H9 (cell line): ENCODE measurements around the gene TSPAN9. TPM values are rescaled to one million over a fixed set of nuclear protein-coding genes. Genes with fewer than 3 reads are reported as not detected.

ENCODE experiments used
- DNase-seq: peaks from one replicate; pipeline ENCODE4 v3.0.0-alpha.2; 2017
- H2AFZ ChIP-seq: one replicate; pipeline ENCODE4 v1.6.1; 2013; ENCODE audit warnings: mild to moderate bottlenecking, low read length, control low read depth, moderate library complexity
- H2AK5ac ChIP-seq: 2 replicates; pipeline ENCODE4 v1.6.1; 2013; ENCODE audit warnings: low read length, control low read depth, mixed read lengths; ENCODE audit not compliant: insufficient read length
- H2BK120ac ChIP-seq: one replicate; pipeline ENCODE4 v1.6.1; 2013; ENCODE audit warnings: low read depth, mild to moderate bottlenecking, low read length, control low read depth, inconsistent platforms; ENCODE audit not compliant: poor library complexity, severe bottlenecking
- H2BK12ac ChIP-seq: 2 replicates; pipeline ENCODE4 v1.6.1; 2013; ENCODE audit warnings: low read length, control low read depth, mixed read lengths, low read depth; ENCODE audit not compliant: insufficient read length
- H2BK15ac ChIP-seq: 2 replicates; pipeline ENCODE4 v1.6.1; 2013; ENCODE audit warnings: low read depth, low read length, control low read depth
- H2BK20ac ChIP-seq: one replicate; pipeline ENCODE4 v1.6.1; 2013; ENCODE audit warnings: low read depth, mild to moderate bottlenecking, low read length, control low read depth, inconsistent platforms; ENCODE audit not compliant: poor library complexity, severe bottlenecking
- H2BK5ac ChIP-seq: 2 replicates; pipeline ENCODE4 v1.6.1; 2013; ENCODE audit warnings: low read length, control low read depth, mixed read lengths; ENCODE audit not compliant: insufficient read length
- H3K14ac ChIP-seq: 2 replicates; pipeline ENCODE4 v1.6.1; 2013; ENCODE audit warnings: low read length, control low read depth; ENCODE audit not compliant: insufficient read depth
- H3K18ac ChIP-seq: 2 replicates; pipeline ENCODE4 v1.6.1; 2013; ENCODE audit warnings: low read depth, mild to moderate bottlenecking, mixed read lengths, low read length, control low read depth; ENCODE audit not compliant: insufficient read length
- H3K23ac ChIP-seq: 2 replicates; pipeline ENCODE4 v1.6.1; 2013; ENCODE audit warnings: low read length, control low read depth, mixed read lengths, low read depth; ENCODE audit not compliant: insufficient read length
- H3K23me2 ChIP-seq: 2 replicates; pipeline ENCODE4 v1.6.1; 2013; ENCODE audit warnings: low read depth, mild to moderate bottlenecking, mixed read lengths, low read length, control low read depth; ENCODE audit not compliant: insufficient read length, poor library complexity, severe bottlenecking
- H3K27ac ChIP-seq: 2 replicates; pipeline ENCODE4 v1.5.1; 2013; ENCODE audit warnings: low read length, control low read depth, mixed read lengths, low read depth; ENCODE audit not compliant: insufficient read length
- H3K27me3 ChIP-seq: 2 replicates; pipeline ENCODE4 v1.6.1; 2013; ENCODE audit warnings: low read length, control low read depth, inconsistent platforms; ENCODE audit not compliant: insufficient read depth
- H3K4ac ChIP-seq: 2 replicates; pipeline ENCODE4 v1.6.1; 2013; ENCODE audit warnings: low read depth, mild to moderate bottlenecking, control low read depth, inconsistent platforms, low read length, moderate library complexity
- H3K4me1 ChIP-seq: 2 replicates; pipeline ENCODE4 v1.6.1; 2013; ENCODE audit warnings: low read length, control low read depth, inconsistent platforms; ENCODE audit not compliant: insufficient read depth
- H3K4me2 ChIP-seq: 2 replicates; pipeline ENCODE4 v1.6.1; 2013; ENCODE audit warnings: low read length, control low read depth, mixed read lengths; ENCODE audit not compliant: insufficient read length, insufficient read depth
- H3K56ac ChIP-seq: 2 replicates; pipeline ENCODE4 v1.6.1; 2013; ENCODE audit warnings: low read depth, mild to moderate bottlenecking, mixed read lengths, low read length, control low read depth; ENCODE audit not compliant: insufficient read length
- H3K79me1 ChIP-seq: 2 replicates; pipeline ENCODE4 v1.6.1; 2013; ENCODE audit warnings: low read depth, mild to moderate bottlenecking, moderate library complexity, low read length, control low read depth, inconsistent platforms; ENCODE audit not compliant: insufficient read depth, poor library complexity, severe bottlenecking
- H3K79me2 ChIP-seq: 2 replicates; pipeline ENCODE4 v1.6.1; 2013; ENCODE audit warnings: low read length, control low read depth, inconsistent platforms; ENCODE audit not compliant: insufficient read depth
- H3K9ac ChIP-seq: 2 replicates; pipeline ENCODE4 v1.6.1; 2013; ENCODE audit warnings: low read length, control low read depth, mixed read lengths; ENCODE audit not compliant: insufficient read length; ENCODE audit errors: extremely low read depth
- H3K9me3 ChIP-seq: one replicate; pipeline ENCODE4 v1.6.1; 2013; ENCODE audit warnings: low read depth, low read length, inconsistent platforms; ENCODE audit not compliant: control insufficient read depth
- H3T11ph ChIP-seq: one replicate; pipeline ENCODE4 v1.6.1; 2013; ENCODE audit warnings: mild to moderate bottlenecking, low read length, control low read depth, inconsistent platforms
- H4K20me1 ChIP-seq: one replicate; pipeline ENCODE4 v1.6.1; 2013; ENCODE audit not compliant: control insufficient read depth, insufficient read length, insufficient read depth
- H4K5ac ChIP-seq: 2 replicates; pipeline ENCODE4 v1.6.1; 2013; ENCODE audit warnings: low read depth, mild to moderate bottlenecking, mixed read lengths, low read length, control low read depth; ENCODE audit not compliant: insufficient read length
- H4K8ac ChIP-seq: replicated peaks from 2 replicates; pipeline ENCODE4 v1.6.1; 2013; ENCODE audit warnings: low read length, control low read depth, mixed read lengths, low read depth; ENCODE audit not compliant: insufficient read length
- H4K91ac ChIP-seq: 2 replicates; pipeline ENCODE4 v1.6.1; 2013; ENCODE audit warnings: low read depth, mild to moderate bottlenecking, moderate library complexity, mixed read lengths, low read length, control low read depth; ENCODE audit not compliant: insufficient read length
- H3K27ac Mint-ChIP-seq, 3 experiments: 2 replicates in 2 of 3; 3 replicates in 1 of 3; pipeline ENCODE4 v1.8.0; 2020 to 2021; ENCODE audit warnings: mixed read lengths in 3 of 3, mild to moderate bottlenecking in 1 of 3, moderate library complexity in 1 of 3
- H3K27me3 Mint-ChIP-seq: 2 replicates; pipeline ENCODE4 v1.8.0; 2021; ENCODE audit warnings: low read depth, mild to moderate bottlenecking, moderate library complexity, mixed read lengths
- H3K36me3 Mint-ChIP-seq, 3 experiments: 2 replicates in 2 of 3; 3 replicates in 1 of 3; pipeline ENCODE4 v1.8.0; 2020 to 2021; ENCODE audit warnings: low read depth in 3 of 3, mixed read lengths in 3 of 3; ENCODE audit not compliant: insufficient read depth in 1 of 3
- H3K4me1 Mint-ChIP-seq, 2 experiments: 2 replicates each; pipeline ENCODE4 v1.8.0; 2020; ENCODE audit warnings: mixed read lengths in 2 of 2
- H3K4me3 Mint-ChIP-seq, 2 experiments: 2 replicates in 1 of 2; 3 replicates in 1 of 2; pipeline ENCODE4 v1.8.0; 2020 to 2021; ENCODE audit warnings: mild to moderate bottlenecking in 2 of 2, mixed read lengths in 2 of 2, moderate library complexity in 1 of 2
- H3K9me3 Mint-ChIP-seq, 2 experiments: 2 replicates in 1 of 2; 3 replicates in 1 of 2; pipeline ENCODE4 v1.8.0; 2020; ENCODE audit warnings: mild to moderate bottlenecking in 2 of 2, mixed read lengths in 2 of 2, moderate library complexity in 1 of 2
- WGBS: extraction: QIAGEN DNeasy Blood & Tissue Kit; methylation state at CpG from one replicate; pipeline ENCODE4 v1.1.7; 2013; ENCODE audit warnings: missing lambda C conversion rate, low lambda C conversion rate, mixed read lengths; ENCODE audit not compliant: insufficient read length; ENCODE audit errors: extremely low coverage; 5-methylcytosine and 5-hydroxymethylcytosine counted together
- total RNA-seq: library from RNA; stranded (reverse); gene quantifications from 2 replicates; pipeline ENCODE4 v1.2.1, GENCODE V29; 2021
- TF ChIP-seq, protein P1 (sequence below): fragments of 200-600 bp; sonication (generic); conservative IDR thresholded peaks from 3 replicates; pipeline ENCODE4 v1.8.0; 2021; ENCODE audit warnings: antibody characterized with exemption, mild to moderate bottlenecking

Gene TSPAN9
- total RNA-seq, 1 experiment from 2014 or later = 19.0 TPM

DNA sequence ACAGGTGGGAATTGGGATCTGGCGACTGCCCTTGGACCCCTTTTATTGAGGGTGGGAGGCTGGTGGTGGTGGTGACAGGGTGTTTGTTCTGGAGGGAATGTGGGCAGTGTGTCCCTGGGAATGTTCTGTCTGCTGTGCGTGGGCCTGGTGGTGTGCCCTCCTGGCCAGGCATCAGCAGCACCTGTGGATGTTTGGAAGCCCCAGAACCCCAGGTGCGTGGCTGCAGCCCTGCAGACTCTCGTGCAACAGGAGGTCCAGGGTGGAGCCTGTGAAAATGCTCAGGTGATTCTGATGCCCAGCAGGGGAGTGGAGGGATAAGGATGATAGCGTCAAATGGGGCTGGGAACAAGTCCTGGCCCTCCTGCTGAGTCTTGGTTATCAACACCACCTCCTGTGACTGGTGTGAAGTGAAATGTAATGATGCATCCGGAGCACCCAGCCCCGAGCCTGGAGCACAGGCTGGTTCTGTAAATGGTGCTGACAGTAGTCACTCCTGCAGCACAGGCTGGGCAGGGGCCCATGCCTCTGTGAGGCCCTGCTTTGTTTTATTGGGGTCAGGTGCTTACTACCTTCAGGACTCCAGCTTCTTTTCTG, 176.6 kb downstream of the TSPAN9 start:
- Histone ChIP-seq H3K4me2 (no peak overlapping the region), H3K18ac (no peak overlapping the region), H2AK5ac (no peak overlapping the region), H3K27ac (no peak overlapping the region), H3K79me2 (no peaks in the 10 kb centered on the region), H2BK15ac (no peak overlapping the region), H2AFZ (no peak overlapping the region), H2BK12ac (no peak overlapping the region), H3K14ac (no peak overlapping the region), H4K5ac (no peak overlapping the region), H4K20me1 (no peaks in the 10 kb centered on the region), H2BK20ac (no peak overlapping the region), H3K9me3 (no peaks in the 10 kb centered on the region), H3K4ac (no peak overlapping the region), H4K91ac (no peak overlapping the region), H3K23me2 (no peaks in the 10 kb centered on the region), H3K27me3 (no peaks in the 10 kb centered on the region), H3K4me1 (no peaks in the 10 kb centered on the region), H2BK120ac (no peak overlapping the region), H3K9ac (no peak overlapping the region), H3K23ac (no peak overlapping the region), H2BK5ac (no peak overlapping the region), H3K56ac (no peak overlapping the region), H3K79me1 (no peaks in the 10 kb centered on the region), H3T11ph (no peak overlapping the region), H4K8ac (no peak overlapping the region)
- WGBS = no CpG with 5 or more reads among the region's 7 CpGs
- Mint-ChIP-seq H3K4me3 (no peak overlapping the region), H3K36me3 (no peaks in the 10 kb centered on the region; a peak in 1 of 7 replicates), H3K27ac (peak overlapping the region in 2 of 3 experiments; percentile 25 to 62; a peak in 1 of 7 replicates), H3K4me1 (peaks cover 45 to 50% of the 10 kb centered on the region in 2 experiments), H3K9me3 (no peaks in the 10 kb centered on the region), H3K27me3 (no peaks in the 10 kb centered on the region)
- no peak for DNase-seq
- TF ChIP-seq, protein P1, sequence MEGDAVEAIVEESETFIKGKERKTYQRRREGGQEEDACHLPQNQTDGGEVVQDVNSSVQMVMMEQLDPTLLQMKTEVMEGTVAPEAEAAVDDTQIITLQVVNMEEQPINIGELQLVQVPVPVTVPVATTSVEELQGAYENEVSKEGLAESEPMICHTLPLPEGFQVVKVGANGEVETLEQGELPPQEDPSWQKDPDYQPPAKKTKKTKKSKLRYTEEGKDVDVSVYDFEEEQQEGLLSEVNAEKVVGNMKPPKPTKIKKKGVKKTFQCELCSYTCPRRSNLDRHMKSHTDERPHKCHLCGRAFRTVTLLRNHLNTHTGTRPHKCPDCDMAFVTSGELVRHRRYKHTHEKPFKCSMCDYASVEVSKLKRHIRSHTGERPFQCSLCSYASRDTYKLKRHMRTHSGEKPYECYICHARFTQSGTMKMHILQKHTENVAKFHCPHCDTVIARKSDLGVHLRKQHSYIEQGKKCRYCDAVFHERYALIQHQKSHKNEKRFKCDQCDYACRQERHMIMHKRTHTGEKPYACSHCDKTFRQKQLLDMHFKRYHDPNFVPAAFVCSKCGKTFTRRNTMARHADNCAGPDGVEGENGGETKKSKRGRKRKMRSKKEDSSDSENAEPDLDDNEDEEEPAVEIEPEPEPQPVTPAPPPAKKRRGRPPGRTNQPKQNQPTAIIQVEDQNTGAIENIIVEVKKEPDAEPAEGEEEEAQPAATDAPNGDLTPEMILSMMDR = no peak
